DLD1 (cell line): ENCODE measurements around the gene C19orf12.

ENCODE experiments used
- in situ Hi-C: cut with HindIII; loops from 2 replicates; pipeline ENCODE4 v1.10.0; 2017; ENCODE audit warnings: low sequenced_read_pairs

The C19orf12 gene

DNA sequence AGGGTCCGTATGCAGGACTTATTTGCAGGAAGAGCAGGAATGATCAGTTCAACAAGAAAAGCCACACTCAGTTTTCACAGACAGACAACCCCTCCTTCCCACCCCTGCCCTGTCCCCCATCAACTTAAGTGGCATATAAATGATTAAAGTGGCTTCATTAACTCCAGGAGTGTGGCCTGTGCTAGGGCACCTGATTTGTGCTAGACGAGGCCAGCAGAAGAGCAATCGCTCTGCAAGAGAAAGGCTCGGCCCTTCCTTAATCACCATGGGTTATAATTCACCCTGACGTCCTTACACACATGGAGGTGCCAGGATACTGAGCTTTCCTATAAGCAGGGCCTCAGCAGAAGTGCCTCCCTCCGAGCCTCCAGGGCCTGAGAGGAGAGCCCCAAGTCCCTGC is 14.6 kb downstream of the C19orf12 start:
- in situ Hi-C loops, result no loop called here

DNA sequence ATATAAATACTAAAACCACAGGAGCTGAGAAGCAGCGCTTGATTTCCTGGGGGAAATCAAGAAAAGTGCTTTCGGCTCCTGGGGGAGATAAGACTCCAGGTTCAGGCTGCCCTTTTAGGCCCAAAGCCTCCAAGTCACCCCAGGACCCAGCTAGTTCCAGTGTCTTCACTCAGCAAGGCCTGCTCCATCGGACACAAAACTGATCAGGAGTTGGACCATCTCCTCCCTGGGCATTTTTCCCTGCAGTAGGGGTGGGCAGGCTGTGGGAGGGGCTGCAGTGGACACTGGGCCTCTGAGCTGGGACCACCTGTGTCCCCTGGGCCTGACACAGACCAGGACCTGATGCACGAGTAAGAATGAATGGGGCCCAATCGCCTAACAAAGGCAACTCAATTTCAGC is 15.2 kb downstream of the C19orf12 start:
- in situ Hi-C loops, result no loop called here

DNA sequence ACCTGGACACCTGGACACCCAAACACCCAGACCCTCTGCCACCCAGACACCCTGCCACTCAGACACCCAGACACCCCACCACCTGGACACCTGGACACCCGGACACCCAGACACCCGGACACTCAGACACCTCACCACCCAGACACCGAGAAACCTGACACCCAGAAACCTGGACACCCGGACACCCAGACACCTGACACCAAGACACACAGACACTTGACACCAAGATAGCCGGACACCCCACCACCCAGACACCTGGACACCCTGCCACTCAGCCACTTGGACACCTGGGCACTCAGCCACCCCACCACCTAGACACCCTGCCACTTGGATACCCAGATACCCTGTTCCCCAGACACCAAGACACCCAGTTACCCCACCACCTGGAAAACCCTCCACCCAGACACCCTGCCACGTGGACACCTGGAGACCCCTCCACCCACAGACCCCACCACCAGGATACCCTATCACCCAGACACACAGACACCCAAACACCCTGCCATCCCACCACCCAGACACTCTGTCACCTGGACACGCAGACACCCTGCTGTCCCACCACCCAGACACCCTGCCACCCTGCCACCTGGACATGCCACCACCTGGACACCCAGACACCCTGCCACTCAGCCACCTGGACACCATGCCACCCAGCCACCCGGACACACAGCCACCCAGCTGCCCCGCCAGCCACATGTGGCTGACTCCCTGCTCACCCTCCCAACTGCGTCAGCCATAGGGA is 17.4 kb downstream of the C19orf12 start:
- in situ Hi-C loops, result no loop called here

DNA sequence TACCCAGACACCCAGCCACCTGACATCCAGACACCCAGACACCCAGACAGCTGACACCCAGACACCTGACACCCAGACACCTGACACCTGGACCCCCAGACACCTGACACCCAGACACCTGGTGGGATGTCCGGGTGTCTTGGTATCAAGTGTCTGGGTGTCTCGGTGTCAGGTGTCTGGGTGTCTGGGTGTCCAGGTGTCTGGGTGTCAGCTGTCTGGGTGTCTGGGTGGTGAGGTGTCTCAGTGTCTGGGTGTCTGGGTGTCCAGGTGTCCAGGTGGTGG is 18.6 kb downstream of the C19orf12 start:
- in situ Hi-C loops, result no loop called here

DNA sequence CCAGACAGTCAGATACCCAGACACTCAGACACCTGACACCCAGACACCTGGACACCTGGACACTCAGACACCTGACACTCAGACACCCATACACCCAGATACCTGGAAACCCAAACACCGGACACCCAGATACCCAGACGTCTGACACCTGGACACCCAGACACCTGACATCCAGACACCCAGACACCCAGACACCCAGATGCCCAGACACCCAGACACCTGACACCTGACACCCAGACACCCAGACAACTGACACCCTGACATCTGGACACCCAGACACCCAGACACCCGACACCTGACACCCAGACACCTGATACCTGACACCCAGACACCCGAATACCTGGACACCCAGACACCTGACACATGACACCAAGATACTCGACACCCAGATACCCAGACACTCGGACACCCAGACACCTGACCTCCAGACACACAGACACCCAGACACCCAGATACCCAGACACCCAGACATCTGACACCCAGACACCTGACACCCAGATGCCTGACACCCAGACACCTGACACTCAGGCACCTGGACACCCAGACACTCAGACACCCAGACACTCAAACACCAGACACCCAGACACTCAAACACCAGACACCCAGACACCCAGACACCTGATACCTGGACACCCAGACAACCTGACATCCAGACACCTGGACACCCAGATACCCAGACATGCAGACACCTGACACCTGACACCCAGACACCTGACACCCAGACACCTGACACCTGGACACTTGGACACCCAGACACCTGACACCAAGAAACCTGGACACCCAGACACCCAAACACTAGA is 19.1 kb downstream of the C19orf12 start:
- in situ Hi-C loops, result no loop called here

DNA sequence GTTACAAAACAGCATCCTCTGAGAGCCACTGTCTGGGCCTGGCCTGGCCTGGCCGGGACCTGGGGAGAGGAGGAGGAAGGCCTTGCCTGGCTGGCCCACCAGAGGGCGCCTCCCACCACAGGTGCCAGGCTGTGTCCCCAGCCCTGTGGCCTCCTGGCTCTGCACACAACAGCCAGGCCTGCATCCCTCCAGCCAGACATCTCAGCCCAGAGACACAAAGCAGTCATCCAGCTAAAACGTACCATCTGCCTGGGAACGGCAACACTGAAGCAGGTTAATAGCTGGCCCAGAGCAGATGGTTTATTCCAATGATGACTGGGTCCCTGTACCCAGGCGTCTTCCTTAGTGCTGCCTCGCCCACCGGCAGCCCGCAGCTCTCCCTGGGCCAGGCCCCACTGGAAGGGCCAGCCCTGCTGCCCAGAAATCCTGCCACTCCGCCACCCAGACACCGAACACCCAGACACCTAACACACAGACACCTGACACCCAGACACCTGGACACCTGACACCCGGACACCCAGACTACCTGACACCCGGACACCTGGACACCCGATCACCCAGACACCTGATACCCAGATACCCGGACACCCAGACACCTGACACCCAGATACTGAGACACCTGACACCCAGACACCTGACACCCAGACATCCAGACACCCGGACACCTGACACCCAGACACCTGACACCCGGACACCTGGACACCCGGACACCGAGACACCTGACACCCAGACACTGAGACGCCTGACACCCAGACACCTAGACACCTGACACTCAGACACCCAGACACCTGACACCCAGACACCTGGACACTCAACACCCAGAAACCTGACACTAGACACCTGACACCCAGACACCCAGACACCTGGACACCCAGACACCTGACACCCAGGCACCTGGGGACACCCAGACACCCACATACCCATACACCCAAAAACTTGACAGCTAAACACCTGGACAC is 20.1 kb downstream of the C19orf12 start:
- in situ Hi-C loops, result no loop called here

DNA sequence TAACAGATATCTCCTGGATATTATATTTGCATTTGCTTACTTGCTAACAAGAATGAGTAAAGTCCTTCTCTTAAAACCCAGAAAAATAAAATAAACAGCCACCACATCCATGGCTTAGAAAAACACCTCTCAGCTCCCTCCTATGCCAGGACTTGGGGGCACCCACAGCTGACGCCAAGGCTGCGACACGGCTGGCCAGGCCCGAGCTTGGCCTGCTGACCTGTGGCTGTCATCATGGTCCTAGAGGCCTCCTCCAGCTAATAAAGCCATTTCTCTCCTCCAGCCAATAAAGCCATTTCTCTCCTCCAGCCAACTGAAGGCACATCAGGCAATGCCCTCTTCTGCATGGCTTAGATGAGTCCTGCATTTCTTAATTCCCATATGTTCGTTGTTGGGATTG is 20.9 kb downstream of the C19orf12 start:
- in situ Hi-C loops, result no loop called here

DNA sequence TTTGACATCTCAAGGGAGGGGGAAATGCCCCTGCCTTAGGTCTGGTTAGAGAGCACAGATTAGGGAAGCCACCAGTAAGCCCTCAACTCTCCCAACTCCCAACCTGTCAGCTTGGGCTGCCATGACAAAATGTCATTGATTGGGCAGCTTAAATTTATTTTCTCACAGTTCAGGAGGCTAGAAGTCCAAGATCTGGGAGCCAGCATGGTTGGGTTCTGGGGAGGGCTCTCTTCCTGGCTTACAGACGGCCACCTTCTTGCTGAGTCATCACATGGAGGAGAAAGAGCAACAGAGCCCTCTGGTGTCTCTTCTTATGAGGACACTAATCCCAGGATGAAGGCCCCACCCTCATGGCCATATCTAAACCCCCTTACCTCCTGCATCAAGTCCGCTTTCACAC is 24.2 kb downstream of the C19orf12 start:
- in situ Hi-C loops, result no loop called here

DNA sequence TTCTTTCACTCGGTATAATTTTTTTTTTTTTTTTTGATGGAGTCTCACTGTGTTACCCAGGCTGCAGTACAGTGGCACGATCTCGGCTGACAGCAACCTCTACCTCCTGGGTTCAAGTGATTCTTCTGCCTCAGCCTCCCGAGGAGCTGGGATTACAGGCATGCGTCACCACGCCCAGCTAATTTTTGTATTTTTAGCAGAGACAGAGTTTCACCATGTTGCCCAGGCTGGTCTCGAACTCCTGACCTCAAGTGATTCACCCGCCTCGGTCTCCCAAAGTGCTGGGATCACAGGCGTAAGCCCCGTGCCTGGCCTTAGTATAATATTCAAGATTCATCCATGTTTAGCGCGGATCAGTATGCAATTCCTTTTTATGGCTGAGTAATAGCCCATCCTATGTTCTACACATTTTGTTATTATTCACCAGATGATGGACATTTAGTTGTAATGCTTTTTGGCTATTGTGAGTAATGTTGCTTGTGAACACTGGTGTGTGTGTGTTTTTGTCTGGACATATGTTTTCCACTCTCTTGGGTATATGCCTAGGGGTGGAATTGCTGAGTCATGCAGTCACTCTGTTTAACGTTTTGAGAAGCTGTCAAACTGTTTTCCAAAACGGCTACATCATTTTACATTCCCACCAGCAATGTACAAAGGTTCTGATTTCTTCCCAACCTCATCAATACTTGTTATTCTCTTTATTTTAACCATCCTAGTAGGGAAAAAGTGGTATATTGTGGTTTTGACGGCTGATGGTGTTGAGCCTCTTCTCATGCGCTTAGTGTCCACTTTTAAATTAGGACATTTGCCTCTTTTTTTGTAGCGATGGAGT is 26.9 kb downstream of the C19orf12 start:
- in situ Hi-C loops, result no loop called here

DNA sequence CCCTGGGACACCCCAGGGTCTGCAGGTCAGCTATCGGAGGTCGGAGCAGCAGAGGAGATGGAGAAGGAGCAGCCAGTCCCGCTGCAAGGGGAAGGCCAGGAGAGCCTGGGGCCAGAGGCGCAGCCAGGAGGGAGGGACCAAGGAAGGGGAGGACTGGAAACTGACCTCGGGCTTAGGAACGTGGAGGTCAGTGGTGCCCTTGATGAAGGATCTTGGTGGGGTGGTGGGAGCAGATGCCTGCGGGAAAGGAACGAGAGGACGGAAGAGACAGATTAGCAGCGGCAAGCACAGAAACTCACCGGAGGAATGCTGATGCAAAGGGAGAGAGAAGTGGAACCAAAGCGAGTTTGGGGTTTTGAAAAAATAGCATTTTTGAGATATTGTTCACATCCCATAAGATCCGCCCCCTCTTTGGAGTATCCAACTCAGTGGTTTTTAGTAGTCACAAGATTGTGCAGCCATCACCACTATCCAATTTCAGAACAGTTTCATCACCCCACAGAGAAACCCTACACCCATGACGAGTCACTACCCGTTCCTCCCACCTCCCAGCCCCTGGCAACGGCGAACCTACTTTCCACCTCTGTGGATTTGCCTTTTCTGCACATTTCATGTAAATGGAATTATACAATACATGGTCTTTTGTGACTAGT is 27.7 kb downstream of the C19orf12 start:
- in situ Hi-C loops, result no loop called here

DNA sequence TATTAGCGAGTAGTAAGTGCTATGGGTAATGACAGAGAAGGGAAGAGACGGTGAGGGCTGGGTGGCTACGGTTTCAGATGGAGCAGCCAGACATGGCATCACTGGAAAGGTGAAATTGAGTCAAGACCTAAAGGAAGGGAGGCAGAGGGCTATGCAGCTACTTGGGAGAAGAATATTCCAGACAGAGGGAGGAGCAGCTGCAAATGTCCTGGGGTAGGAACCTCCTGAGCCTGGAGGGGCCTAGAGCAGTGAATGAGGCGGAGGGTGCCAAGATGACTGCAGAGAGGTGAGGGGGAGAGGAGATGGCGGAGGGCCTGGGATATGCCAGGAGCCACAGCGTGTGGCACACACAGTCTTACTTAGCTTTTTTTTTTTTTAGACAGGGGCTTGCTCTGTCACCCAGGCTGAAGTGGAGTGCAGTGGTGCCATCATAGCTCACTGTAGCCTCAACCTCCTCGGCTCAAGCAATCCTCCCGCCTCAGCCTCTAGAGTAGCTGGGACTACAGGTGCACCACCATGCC is 28.7 kb downstream of the C19orf12 start:
- in situ Hi-C loops, result no loop called here

DNA sequence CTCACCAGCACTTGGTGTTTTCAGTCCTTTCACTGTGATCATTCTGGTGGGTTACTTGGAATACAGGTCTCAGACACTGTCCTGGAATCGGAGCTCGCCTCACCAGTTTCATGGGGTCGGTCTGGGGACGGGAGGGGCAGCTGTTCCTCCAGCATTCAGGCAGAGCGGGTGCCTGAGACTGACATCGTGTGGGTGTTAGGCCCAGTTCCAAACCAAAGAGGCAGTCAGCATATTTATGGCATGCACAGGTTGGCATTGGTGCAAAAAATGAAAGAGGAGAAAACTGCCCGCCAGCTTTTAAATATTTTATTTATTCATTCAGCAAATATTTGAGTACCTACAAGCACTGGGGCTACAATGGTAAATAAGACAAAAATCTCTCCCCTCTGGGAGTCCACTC is 29.7 kb downstream of the C19orf12 start:
- in situ Hi-C loops, result no loop called here

DNA sequence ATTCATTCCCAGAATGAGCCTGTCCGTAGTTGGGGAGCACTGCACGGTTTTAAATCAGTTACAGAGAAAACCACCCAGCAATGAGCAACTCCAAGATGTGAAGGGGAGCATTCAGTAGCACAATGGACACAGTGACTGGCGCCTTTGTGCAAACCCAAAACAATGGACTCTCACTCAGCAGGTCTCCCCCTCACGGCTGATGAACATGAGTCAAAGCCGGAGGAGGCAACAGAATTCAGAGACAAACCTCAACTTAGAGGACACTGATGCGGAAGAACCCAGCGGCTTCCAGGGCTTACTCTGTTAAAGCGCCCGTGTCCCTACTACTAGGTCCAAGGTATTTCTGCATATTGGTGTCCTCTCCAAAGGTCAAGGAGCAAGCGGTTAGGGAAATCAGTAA is 32.1 kb downstream of the C19orf12 start:
- in situ Hi-C loops, result no loop called here

DNA sequence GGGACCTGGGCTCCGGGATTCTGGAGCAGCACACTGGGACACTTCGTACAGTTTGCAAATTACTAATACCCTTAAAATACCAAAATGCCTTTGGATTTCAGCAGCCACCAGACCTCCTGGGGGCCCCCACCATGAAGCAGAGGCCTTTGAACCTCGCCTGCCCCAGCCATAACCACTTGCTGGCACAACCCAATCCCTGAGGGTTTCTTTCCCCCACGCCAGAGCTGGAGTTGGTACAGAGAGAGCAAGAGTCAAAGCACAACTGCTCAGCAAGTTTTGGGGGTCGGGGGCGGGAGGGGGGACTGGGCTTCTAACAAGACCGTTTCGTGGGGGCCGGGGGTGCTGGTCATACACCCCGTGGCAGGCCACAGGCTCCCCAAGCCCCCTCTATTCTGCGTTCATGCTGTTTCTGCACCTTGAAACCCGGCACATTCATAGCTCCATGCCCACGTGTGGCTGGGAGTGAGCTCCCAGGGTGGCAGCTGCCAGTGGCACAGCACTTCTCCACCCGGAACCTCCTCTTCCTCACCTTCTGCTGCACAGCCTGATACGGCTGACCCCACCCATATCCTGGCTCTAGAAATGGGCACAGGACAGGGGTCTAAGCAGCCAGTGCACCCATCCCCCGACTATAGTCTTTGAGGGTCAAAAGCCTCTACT is 32.7 kb downstream of the C19orf12 start:
- in situ Hi-C loops, result no loop called here

DNA sequence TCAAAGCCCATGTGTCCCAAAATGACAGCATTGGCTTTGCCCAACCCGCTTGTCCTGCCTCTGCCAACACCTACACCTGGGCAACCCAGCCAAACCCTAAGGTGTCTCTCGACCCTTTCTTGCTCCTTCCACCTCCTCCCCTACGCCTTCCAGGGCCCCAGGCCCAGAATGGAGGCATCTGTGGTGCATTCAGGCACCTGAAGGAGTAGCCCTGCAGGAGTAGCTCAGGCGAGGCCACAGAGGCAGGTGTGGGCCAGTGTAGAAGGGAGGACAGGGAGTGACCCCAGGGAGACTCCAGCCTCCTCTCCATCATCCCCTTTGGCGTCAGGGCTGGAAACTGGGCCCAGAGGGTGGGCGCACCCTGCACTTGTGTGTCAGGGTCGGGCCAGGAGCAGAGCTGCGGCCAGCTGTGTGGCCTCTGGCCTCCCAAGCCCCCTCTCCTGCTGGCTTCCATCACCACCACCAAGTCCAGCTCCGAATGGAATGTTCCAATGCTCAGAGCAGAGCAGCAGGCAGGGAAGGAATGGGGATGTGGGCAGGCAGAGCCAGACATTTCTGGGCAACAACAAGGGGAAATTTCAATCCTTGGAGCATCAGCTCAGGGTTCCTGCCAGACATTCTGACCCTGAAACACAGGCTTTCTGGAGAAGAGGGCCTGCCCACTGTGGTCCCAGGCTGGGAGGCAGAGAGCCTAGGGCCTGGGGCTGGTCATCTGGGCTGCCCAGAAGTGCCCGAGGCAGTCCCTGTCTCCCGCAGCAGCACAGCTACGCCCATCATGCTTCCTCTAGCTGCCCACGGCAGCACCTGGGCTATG is 33.4 kb downstream of the C19orf12 start:
- in situ Hi-C loops, result no loop called here

DNA sequence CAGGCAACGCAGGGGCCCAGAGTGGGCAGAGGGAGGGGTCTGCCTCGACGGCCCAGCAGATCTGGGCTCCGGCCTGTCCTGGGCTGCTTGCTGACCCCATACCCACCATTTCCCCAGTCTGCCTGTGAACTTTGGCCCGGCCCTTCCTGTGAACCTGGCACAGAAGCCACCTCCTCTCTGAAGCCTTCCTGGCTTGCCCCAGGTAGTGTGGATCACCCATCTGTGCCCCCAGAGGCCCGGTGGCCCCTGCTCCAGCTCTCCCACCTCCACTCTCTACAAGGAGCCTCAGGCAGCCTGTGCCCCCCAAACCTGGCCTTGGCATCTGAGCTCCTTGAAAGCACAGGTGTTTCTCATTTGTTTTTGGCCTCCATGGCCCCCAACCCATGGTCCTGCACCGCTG is 34.1 kb downstream of the C19orf12 start:
- in situ Hi-C loops, result no loop called here

DNA sequence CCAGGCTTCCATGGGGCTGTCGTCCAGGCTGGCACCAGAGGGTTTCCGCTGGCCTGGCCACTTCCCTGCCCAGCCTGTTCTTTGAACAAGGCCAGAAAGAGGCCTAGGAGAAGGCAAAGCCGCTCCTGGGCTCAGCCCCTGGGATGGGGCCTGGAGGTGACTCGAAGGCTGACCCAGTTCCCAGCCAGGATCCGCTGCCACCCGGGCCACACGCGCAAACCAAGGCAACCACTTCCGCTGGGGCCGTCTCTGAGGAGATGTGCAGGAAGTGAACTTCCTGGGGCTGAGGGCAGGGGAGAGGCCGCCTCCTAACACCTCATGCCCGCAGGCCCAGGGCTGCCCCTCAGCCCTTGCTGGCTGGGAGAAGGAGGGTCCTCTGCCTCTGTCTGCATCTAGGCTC is 34.6 kb downstream of the C19orf12 start:
- in situ Hi-C loops, result no loop called here

DNA sequence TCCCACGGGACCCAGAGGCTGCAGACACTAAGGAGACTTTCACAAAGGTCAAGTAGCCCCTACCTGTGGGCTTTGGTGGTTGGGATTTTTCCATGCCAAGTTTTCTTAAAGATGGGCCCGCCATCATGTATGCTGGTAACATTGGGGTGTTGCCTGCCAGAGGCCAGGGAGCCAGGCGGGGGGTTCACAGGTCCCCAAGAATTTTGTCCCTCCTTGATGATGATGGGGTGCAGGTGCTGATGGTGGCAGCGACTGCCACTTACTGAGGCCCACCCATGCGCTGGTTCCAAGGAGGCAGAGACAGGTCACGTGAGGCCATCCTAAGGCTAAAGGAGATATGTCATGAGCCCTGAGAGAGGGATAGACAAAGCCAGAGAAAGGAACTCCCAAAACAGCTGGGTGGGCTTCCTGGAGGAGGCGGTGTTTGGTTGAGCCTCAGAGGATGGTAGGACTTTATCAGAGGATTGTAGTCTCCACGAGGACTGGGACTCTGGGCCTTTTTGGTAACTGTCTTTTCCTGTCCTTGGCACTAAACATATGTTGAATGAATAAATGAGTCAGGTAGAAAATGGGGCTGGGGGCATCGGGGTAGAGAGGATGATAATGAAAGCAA is 35.4 kb downstream of the C19orf12 start:
- in situ Hi-C loops, result no loop called here
